ENCODE results near the gene IGSF21. TPM values are rescaled to one million over a fixed set of nuclear protein-coding genes. Genes with fewer than 3 reads are reported as not detected.
"Not testable (repeated sequence)": the region's sequence is repeated elsewhere in the genome, so short reads cannot be mapped to it uniquely, and the experiment has no call there.

Gene IGSF21
- polyA plus RNA-seq, 2 donors, result 0.06 to 0.13 TPM

- no peak overlapping the region for H3K4me3 ChIP-seq (ENCODE audit: low read depth in 1 of 2, low read length in 2 of 2)
- H3K4me1 ChIP-seq (ENCODE audit: control insufficient read depth in 2 of 2, insufficient read depth in 2 of 2, low read length in 1 of 2), result no peaks in the 10 kb centered on the region
- WGBS, 2 donors, result 9 to 12% methylated on average over 3 of the region's 3 CpGs
- no peaks in the 10 kb centered on the region for H3K36me3 ChIP-seq (ENCODE audit: control insufficient read depth in 2 of 2, insufficient read depth in 2 of 2, low read length in 1 of 2)
- H3K27me3 ChIP-seq (ENCODE audit: control insufficient read depth in 1 of 2, insufficient read depth in 2 of 2, low read length in 2 of 2), result no peaks in the 10 kb centered on the region
- H3K27ac ChIP-seq (ENCODE audit: low read depth in 2 of 2, low read length in 1 of 2), result no peak overlapping the region
- H3K9me3 ChIP-seq (ENCODE audit: control insufficient read depth in 2 of 2, insufficient read depth in 1 of 2, low read depth in 1 of 2, low read length in 1 of 2), result no peaks in the 10 kb centered on the region
Observed at GRCh38 chr1:18354612-18355011, 247.0 kb downstream of the IGSF21 start.

GRCh38 chr1:18357622-18358230 is 250.1 kb downstream of the IGSF21 start:
- H3K36me3 ChIP-seq (ENCODE audit: control insufficient read depth in 2 of 2, insufficient read depth in 2 of 2, low read length in 1 of 2), result no peaks in the 10 kb centered on the region
- no peak overlapping the region for H3K4me3 ChIP-seq (ENCODE audit: low read depth in 1 of 2, low read length in 2 of 2)
- WGBS, 2 donors, result 50 to 60% methylated on average over 9 of the region's 9 CpGs
- no peaks in the 10 kb centered on the region for H3K4me1 ChIP-seq (ENCODE audit: control insufficient read depth in 2 of 2, insufficient read depth in 2 of 2, low read length in 1 of 2)
- H3K9me3 ChIP-seq (ENCODE audit: control insufficient read depth in 2 of 2, insufficient read depth in 1 of 2, low read depth in 1 of 2, low read length in 1 of 2), result no peaks in the 10 kb centered on the region
- H3K27ac ChIP-seq (ENCODE audit: low read depth in 2 of 2, low read length in 1 of 2), result no peak overlapping the region
- H3K27me3 ChIP-seq (ENCODE audit: control insufficient read depth in 1 of 2, insufficient read depth in 2 of 2, low read length in 2 of 2), result no peaks in the 10 kb centered on the region

- Histone ChIP-seq H3K9me3 (ENCODE audit: control insufficient read depth in 2 of 2, insufficient read depth in 1 of 2, low read depth in 1 of 2, low read length in 1 of 2) (no peaks in the 10 kb centered on the region), H3K36me3 (ENCODE audit: control insufficient read depth in 2 of 2, insufficient read depth in 2 of 2, low read length in 1 of 2) (no peaks in the 10 kb centered on the region), H3K27me3 (ENCODE audit: control insufficient read depth in 1 of 2, insufficient read depth in 2 of 2, low read length in 2 of 2) (no peaks in the 10 kb centered on the region), H3K4me1 (ENCODE audit: control insufficient read depth in 2 of 2, insufficient read depth in 2 of 2, low read length in 1 of 2) (no peaks in the 10 kb centered on the region), H3K4me3 (ENCODE audit: low read depth in 1 of 2, low read length in 2 of 2) (no peak overlapping the region), H3K27ac (ENCODE audit: low read depth in 2 of 2, low read length in 1 of 2) (no peak overlapping the region)
- 54 to 66% methylated on average over 1 of the region's 1 CpG for WGBS, 2 donors
Observed at GRCh38 chr1:18358600-18358999, 251.0 kb downstream of the IGSF21 start.

- H3K9me3 ChIP-seq (ENCODE audit: control insufficient read depth in 2 of 2, insufficient read depth in 1 of 2, low read depth in 1 of 2, low read length in 1 of 2), result no peaks in the 10 kb centered on the region
- no peak overlapping the region for H3K4me3 ChIP-seq (ENCODE audit: low read depth in 1 of 2, low read length in 2 of 2)
- no peaks in the 10 kb centered on the region for H3K36me3 ChIP-seq (ENCODE audit: control insufficient read depth in 2 of 2, insufficient read depth in 2 of 2, low read length in 1 of 2)
- no peaks in the 10 kb centered on the region for H3K4me1 ChIP-seq (ENCODE audit: control insufficient read depth in 2 of 2, insufficient read depth in 2 of 2, low read length in 1 of 2)
- 71% methylated on average over 7 of the region's 7 CpGs for WGBS, 2 donors
- H3K27me3 ChIP-seq (ENCODE audit: control insufficient read depth in 1 of 2, insufficient read depth in 2 of 2, low read length in 2 of 2), result no peaks in the 10 kb centered on the region
- H3K27ac ChIP-seq (ENCODE audit: low read depth in 2 of 2, low read length in 1 of 2), result no peak overlapping the region
Observed at GRCh38 chr1:18360251-18360650, 252.7 kb downstream of the IGSF21 start.

GRCh38 chr1:18362150-18362549 is 254.6 kb downstream of the IGSF21 start:
- 70 to 78% methylated on average over 9 of the region's 9 CpGs for WGBS, 2 donors
- peaks cover 0 to 3% of the 10 kb centered on the region in 2 donors for H3K9me3 ChIP-seq (ENCODE audit: control insufficient read depth in 2 of 2, insufficient read depth in 1 of 2, low read depth in 1 of 2, low read length in 1 of 2)
- no peak overlapping the region for H3K4me3 ChIP-seq (ENCODE audit: low read depth in 1 of 2, low read length in 2 of 2)
- no peaks in the 10 kb centered on the region for H3K27me3 ChIP-seq (ENCODE audit: control insufficient read depth in 1 of 2, insufficient read depth in 2 of 2, low read length in 2 of 2)
- H3K27ac ChIP-seq (ENCODE audit: low read depth in 2 of 2, low read length in 1 of 2), result no peak overlapping the region
- no peaks in the 10 kb centered on the region for H3K4me1 ChIP-seq (ENCODE audit: control insufficient read depth in 2 of 2, insufficient read depth in 2 of 2, low read length in 1 of 2)
- no peaks in the 10 kb centered on the region for H3K36me3 ChIP-seq (ENCODE audit: control insufficient read depth in 2 of 2, insufficient read depth in 2 of 2, low read length in 1 of 2)

- H3K9me3 ChIP-seq (ENCODE audit: control insufficient read depth in 2 of 2, insufficient read depth in 1 of 2, low read depth in 1 of 2, low read length in 1 of 2), result peaks cover 0 to 3% of the 10 kb centered on the region in 2 donors
- H3K27me3 ChIP-seq (ENCODE audit: control insufficient read depth in 1 of 2, insufficient read depth in 2 of 2, low read length in 2 of 2), result no peaks in the 10 kb centered on the region
- no peak overlapping the region for H3K4me3 ChIP-seq (ENCODE audit: low read depth in 1 of 2, low read length in 2 of 2)
- no peak overlapping the region for H3K27ac ChIP-seq (ENCODE audit: low read depth in 2 of 2, low read length in 1 of 2)
- no peaks in the 10 kb centered on the region for H3K4me1 ChIP-seq (ENCODE audit: control insufficient read depth in 2 of 2, insufficient read depth in 2 of 2, low read length in 1 of 2)
- WGBS, 2 donors, result 88 to 98% methylated on average over 3 of the region's 3 CpGs
- no peaks in the 10 kb centered on the region for H3K36me3 ChIP-seq (ENCODE audit: control insufficient read depth in 2 of 2, insufficient read depth in 2 of 2, low read length in 1 of 2)
Observed at GRCh38 chr1:18363436-18363835, 255.8 kb downstream of the IGSF21 start.

- Histone ChIP-seq H3K36me3 (ENCODE audit: control insufficient read depth in 2 of 2, insufficient read depth in 2 of 2, low read length in 1 of 2) (no peaks in the 10 kb centered on the region), H3K27me3 (ENCODE audit: control insufficient read depth in 1 of 2, insufficient read depth in 2 of 2, low read length in 2 of 2) (no peaks in the 10 kb centered on the region), H3K4me1 (ENCODE audit: control insufficient read depth in 2 of 2, insufficient read depth in 2 of 2, low read length in 1 of 2) (no peaks in the 10 kb centered on the region), H3K9me3 (ENCODE audit: control insufficient read depth in 2 of 2, insufficient read depth in 1 of 2, low read depth in 1 of 2, low read length in 1 of 2) (peaks cover 0 to 3% of the 10 kb centered on the region in 2 donors), H3K4me3 (ENCODE audit: low read depth in 1 of 2, low read length in 2 of 2) (no peak overlapping the region), H3K27ac (ENCODE audit: low read depth in 2 of 2, low read length in 1 of 2) (no peak overlapping the region)
- WGBS, 2 donors, result 85 to 88% methylated on average over 31 of the region's 31 CpGs
Observed at GRCh38 chr1:18365099-18365705, 257.6 kb downstream of the IGSF21 start.

- not testable (repeated sequence) for H3K27me3 ChIP-seq (ENCODE audit: control insufficient read depth in 1 of 2, insufficient read depth in 2 of 2, low read length in 2 of 2); H3K27ac ChIP-seq (ENCODE audit: low read depth in 2 of 2, low read length in 1 of 2); H3K9me3 ChIP-seq (ENCODE audit: control insufficient read depth in 2 of 2, insufficient read depth in 1 of 2, low read depth in 1 of 2, low read length in 1 of 2); H3K4me3 ChIP-seq (ENCODE audit: low read depth in 1 of 2, low read length in 2 of 2); H3K36me3 ChIP-seq (ENCODE audit: control insufficient read depth in 2 of 2, insufficient read depth in 2 of 2, low read length in 1 of 2); H3K4me1 ChIP-seq (ENCODE audit: control insufficient read depth in 2 of 2, insufficient read depth in 2 of 2, low read length in 1 of 2)
Observed at GRCh38 chr1:18372505-18372904, 264.9 kb downstream of the IGSF21 start.

- no peak overlapping the region for H3K27ac ChIP-seq (ENCODE audit: low read depth in 2 of 2, low read length in 1 of 2)
- H3K4me3 ChIP-seq (ENCODE audit: low read depth in 1 of 2, low read length in 2 of 2), result no peak overlapping the region
- peaks cover 0 to 2% of the 10 kb centered on the region in 2 donors for H3K4me1 ChIP-seq (ENCODE audit: control insufficient read depth in 2 of 2, insufficient read depth in 2 of 2, low read length in 1 of 2)
- H3K36me3 ChIP-seq (ENCODE audit: control insufficient read depth in 2 of 2, insufficient read depth in 2 of 2, low read length in 1 of 2), result no peaks in the 10 kb centered on the region
- H3K9me3 ChIP-seq (ENCODE audit: control insufficient read depth in 2 of 2, insufficient read depth in 1 of 2, low read depth in 1 of 2, low read length in 1 of 2), result no peaks in the 10 kb centered on the region
- H3K27me3 ChIP-seq (ENCODE audit: control insufficient read depth in 1 of 2, insufficient read depth in 2 of 2, low read length in 2 of 2), result no peaks in the 10 kb centered on the region
- 69 to 80% methylated on average over 6 of the region's 6 CpGs for WGBS, 2 donors
Observed at GRCh38 chr1:18373151-18373550, 265.6 kb downstream of the IGSF21 start.

- 47 to 50% methylated on average over 14 of the region's 14 CpGs for WGBS, 2 donors
- no peaks in the 10 kb centered on the region for H3K36me3 ChIP-seq (ENCODE audit: control insufficient read depth in 2 of 2, insufficient read depth in 2 of 2, low read length in 1 of 2)
- H3K27ac ChIP-seq (ENCODE audit: low read depth in 2 of 2, low read length in 1 of 2), result no peak overlapping the region
- peaks cover 0 to 4% of the 10 kb centered on the region in 2 donors for H3K9me3 ChIP-seq (ENCODE audit: control insufficient read depth in 2 of 2, insufficient read depth in 1 of 2, low read depth in 1 of 2, low read length in 1 of 2)
- H3K4me3 ChIP-seq (ENCODE audit: low read depth in 1 of 2, low read length in 2 of 2), result no peak overlapping the region
- peaks cover 0 to 2% of the 10 kb centered on the region in 2 donors for H3K4me1 ChIP-seq (ENCODE audit: control insufficient read depth in 2 of 2, insufficient read depth in 2 of 2, low read length in 1 of 2)
- H3K27me3 ChIP-seq (ENCODE audit: control insufficient read depth in 1 of 2, insufficient read depth in 2 of 2, low read length in 2 of 2), result no peaks in the 10 kb centered on the region
Observed at GRCh38 chr1:18373882-18374493, 266.4 kb downstream of the IGSF21 start.
